Measurements from ENCODE around the gene CHRDL2.

CHRDL2 gene

GRCh38 chr11:74743640-74744039 lies 12.4 kb upstream of the CHRDL2 start:
- Histone ChIP-seq H3F3A (ENCODE audit: insufficient read depth) (no peaks in the 10 kb centered on the region), H3K4me2 (ENCODE audit: low read depth, low read length, poor library complexity, severe bottlenecking) (no peak overlapping the region), H3K36me3 (ENCODE audit: low read length) (no peaks in the 10 kb centered on the region), H3K9ac (ENCODE audit: low read length) (no peak overlapping the region), H2AFZ (ENCODE audit: low read depth, low read length, severe bottlenecking) (no peak overlapping the region), H3K9me3 (ENCODE audit: insufficient read depth, low read length) (no peaks in the 10 kb centered on the region), H3K27me3 (ENCODE audit: low read length) (no peaks in the 10 kb centered on the region), H3K4me3 (ENCODE audit: insufficient read depth, low read length, poor library complexity, severe bottlenecking) (no peak overlapping the region), H3K9me2 (replicated peaks; ENCODE audit: insufficient read depth, low read length) (no peaks in the 10 kb centered on the region), H4K20me1 (ENCODE audit: low read depth, low read length) (no peaks in the 10 kb centered on the region), H3K79me2 (ENCODE audit: insufficient read depth, low read length) (no peaks in the 10 kb centered on the region), H3K27ac (ENCODE audit: low read depth, low read length) (no peak overlapping the region)
- TF ChIP-seq, protein P1, sequence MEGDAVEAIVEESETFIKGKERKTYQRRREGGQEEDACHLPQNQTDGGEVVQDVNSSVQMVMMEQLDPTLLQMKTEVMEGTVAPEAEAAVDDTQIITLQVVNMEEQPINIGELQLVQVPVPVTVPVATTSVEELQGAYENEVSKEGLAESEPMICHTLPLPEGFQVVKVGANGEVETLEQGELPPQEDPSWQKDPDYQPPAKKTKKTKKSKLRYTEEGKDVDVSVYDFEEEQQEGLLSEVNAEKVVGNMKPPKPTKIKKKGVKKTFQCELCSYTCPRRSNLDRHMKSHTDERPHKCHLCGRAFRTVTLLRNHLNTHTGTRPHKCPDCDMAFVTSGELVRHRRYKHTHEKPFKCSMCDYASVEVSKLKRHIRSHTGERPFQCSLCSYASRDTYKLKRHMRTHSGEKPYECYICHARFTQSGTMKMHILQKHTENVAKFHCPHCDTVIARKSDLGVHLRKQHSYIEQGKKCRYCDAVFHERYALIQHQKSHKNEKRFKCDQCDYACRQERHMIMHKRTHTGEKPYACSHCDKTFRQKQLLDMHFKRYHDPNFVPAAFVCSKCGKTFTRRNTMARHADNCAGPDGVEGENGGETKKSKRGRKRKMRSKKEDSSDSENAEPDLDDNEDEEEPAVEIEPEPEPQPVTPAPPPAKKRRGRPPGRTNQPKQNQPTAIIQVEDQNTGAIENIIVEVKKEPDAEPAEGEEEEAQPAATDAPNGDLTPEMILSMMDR (IDR thresholded peaks at IDR 0.05; ENCODE audit: insufficient read depth, low read length, poor library complexity, severe bottlenecking): no peak
- TF ChIP-seq EZH2phosphoT487 (conservative IDR thresholded peaks at IDR 0.05; ENCODE audit: low read length): no peak

DNA sequence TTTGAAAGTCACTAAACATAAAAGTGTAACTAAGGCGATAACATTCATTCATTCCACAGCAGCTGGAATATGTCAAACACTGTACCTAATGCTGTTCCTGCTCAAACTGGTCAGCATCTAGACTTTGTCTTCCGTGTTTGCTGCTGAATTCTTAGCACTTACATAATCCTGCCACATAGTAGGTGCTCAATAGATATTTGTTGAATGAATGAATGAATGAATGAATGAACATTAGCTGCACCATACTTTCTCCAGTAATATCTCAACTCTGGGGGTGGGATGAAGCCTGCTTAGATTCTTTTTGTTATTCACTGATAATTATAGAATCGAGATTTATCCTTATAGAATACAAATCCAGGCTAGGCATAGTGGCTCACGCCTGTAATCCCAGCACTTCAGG lies 10.8 kb upstream of the CHRDL2 start:
- no peaks in the 10 kb centered on the region for H3K9me3 ChIP-seq (ENCODE audit: insufficient read depth, low read length)
- H3K4me2 ChIP-seq (ENCODE audit: low read depth, low read length, poor library complexity, severe bottlenecking): no peak overlapping the region
- H3F3A ChIP-seq (ENCODE audit: insufficient read depth): no peaks in the 10 kb centered on the region
- H3K36me3 ChIP-seq (ENCODE audit: low read length): no peaks in the 10 kb centered on the region
- H3K27ac ChIP-seq (ENCODE audit: low read depth, low read length): no peak overlapping the region
- H3K79me2 ChIP-seq (ENCODE audit: insufficient read depth, low read length): no peaks in the 10 kb centered on the region
- H3K9ac ChIP-seq (ENCODE audit: low read length): no peak overlapping the region
- no peaks in the 10 kb centered on the region for H4K20me1 ChIP-seq (ENCODE audit: low read depth, low read length)
- no peak for TF ChIP-seq EZH2phosphoT487 (conservative IDR thresholded peaks at IDR 0.05; ENCODE audit: low read length)
- TF ChIP-seq, protein P1 (IDR thresholded peaks at IDR 0.05; ENCODE audit: insufficient read depth, low read length, poor library complexity, severe bottlenecking): no peak
- no peak overlapping the region for H2AFZ ChIP-seq (ENCODE audit: low read depth, low read length, severe bottlenecking)
- no peaks in the 10 kb centered on the region for H3K9me2 ChIP-seq (replicated peaks; ENCODE audit: insufficient read depth, low read length)
- no peak overlapping the region for H3K4me3 ChIP-seq (ENCODE audit: insufficient read depth, low read length, poor library complexity, severe bottlenecking)
- H3K27me3 ChIP-seq (ENCODE audit: low read length): no peaks in the 10 kb centered on the region

DNA sequence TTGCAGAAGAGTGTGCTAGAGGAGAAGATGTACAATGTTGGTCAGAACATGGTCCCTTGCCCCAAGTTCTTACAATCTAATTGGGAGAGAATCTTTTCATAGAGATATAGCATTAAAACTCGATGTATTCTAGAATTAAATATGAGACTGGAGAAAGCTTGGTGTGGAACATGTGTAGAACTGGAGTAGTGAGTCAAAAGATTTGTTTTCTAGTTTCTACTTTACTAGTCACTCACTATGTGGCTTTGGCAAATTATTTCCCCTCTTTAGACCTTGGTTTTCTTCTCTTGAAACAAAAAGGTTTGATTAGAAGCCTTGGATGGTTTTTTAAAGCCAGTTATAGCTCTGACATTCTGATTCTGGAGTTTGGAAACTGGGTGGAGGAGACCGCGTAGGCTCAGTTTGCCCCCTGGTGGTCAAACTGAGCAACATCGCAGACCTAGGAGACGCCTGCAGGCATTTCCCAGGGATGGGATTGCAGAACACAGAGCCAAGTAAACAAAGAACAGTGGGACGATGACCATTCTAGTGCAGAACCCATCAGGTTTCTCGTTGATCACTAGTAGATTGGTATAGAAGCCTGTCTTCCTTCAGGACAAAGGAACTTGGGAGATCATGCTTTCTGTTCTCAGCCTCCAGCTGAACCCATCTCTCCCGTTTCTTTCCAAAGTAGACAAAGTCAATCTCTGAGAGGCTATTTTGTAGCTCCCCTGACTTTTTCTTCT lies 8.5 kb upstream of the CHRDL2 start:
- no peak overlapping the region for H3K4me2 ChIP-seq (ENCODE audit: low read depth, low read length, poor library complexity, severe bottlenecking)
- H3F3A ChIP-seq (ENCODE audit: insufficient read depth): no peaks in the 10 kb centered on the region
- no peaks in the 10 kb centered on the region for H4K20me1 ChIP-seq (ENCODE audit: low read depth, low read length)
- H3K27me3 ChIP-seq (ENCODE audit: low read length): no peaks in the 10 kb centered on the region
- H3K9me2 ChIP-seq (replicated peaks; ENCODE audit: insufficient read depth, low read length): no peaks in the 10 kb centered on the region
- H3K27ac ChIP-seq (ENCODE audit: low read depth, low read length): no peak overlapping the region
- TF ChIP-seq EZH2phosphoT487 (conservative IDR thresholded peaks at IDR 0.05; ENCODE audit: low read length): no peak
- TF ChIP-seq, protein P1 (IDR thresholded peaks at IDR 0.05; ENCODE audit: insufficient read depth, low read length, poor library complexity, severe bottlenecking): peak; percentile 78
- no peaks in the 10 kb centered on the region for H3K79me2 ChIP-seq (ENCODE audit: insufficient read depth, low read length)
- H3K36me3 ChIP-seq (ENCODE audit: low read length): no peaks in the 10 kb centered on the region
- peak overlapping the region; percentile 13 for H2AFZ ChIP-seq (ENCODE audit: low read depth, low read length, severe bottlenecking)
- no peak overlapping the region for H3K4me3 ChIP-seq (ENCODE audit: insufficient read depth, low read length, poor library complexity, severe bottlenecking)
- no peak overlapping the region for H3K9ac ChIP-seq (ENCODE audit: low read length)
- H3K9me3 ChIP-seq (ENCODE audit: insufficient read depth, low read length): no peaks in the 10 kb centered on the region

All from SU-DHL-6 (cell line).